ENCODE measurements around the gene CLDN19.

DNA sequence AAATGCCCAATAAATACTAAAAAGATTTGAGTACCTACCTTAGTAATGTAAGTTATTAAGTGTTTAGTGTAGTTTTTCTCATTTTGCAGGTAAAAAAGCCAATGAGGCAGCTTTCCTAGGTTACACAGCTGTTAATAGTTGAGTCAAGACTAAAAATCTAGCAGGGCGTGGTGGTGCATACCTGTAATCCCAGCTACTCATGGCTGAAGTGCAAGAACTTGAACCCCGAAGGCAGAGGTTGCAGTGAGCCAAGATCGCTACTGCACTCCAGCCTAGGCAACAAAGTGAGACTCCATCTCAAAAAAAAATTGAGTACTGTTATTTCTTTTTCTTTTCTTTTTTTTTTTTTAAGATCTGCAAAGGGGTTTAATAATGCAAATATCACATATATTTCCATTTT lies 50.1 kb downstream of the CLDN19 start:
- TF ChIP-seq, protein P1, sequence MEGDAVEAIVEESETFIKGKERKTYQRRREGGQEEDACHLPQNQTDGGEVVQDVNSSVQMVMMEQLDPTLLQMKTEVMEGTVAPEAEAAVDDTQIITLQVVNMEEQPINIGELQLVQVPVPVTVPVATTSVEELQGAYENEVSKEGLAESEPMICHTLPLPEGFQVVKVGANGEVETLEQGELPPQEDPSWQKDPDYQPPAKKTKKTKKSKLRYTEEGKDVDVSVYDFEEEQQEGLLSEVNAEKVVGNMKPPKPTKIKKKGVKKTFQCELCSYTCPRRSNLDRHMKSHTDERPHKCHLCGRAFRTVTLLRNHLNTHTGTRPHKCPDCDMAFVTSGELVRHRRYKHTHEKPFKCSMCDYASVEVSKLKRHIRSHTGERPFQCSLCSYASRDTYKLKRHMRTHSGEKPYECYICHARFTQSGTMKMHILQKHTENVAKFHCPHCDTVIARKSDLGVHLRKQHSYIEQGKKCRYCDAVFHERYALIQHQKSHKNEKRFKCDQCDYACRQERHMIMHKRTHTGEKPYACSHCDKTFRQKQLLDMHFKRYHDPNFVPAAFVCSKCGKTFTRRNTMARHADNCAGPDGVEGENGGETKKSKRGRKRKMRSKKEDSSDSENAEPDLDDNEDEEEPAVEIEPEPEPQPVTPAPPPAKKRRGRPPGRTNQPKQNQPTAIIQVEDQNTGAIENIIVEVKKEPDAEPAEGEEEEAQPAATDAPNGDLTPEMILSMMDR (conservative IDR thresholded peaks at IDR 0.05 in 1 of 2, IDR thresholded peaks at IDR 0.05 in 1 of 2; ENCODE audit: extremely low read depth in 1 of 2, insufficient read depth in 1 of 2, low read depth in 1 of 2, low read length in 2 of 2), result no peak
- no peak for TF ChIP-seq EZH2 (IDR thresholded peaks at IDR 0.05; ENCODE audit: borderline replicate concordance, low read length)

Measured in mammary epithelial cell (primary cell).